Prostate gland (tissue), 2 donors: ENCODE results near the gene UBE2D2.

Experiments
- CTCF ChIP-seq, 4 experiments: fragments of 200-600 bp in 2 of 4; fragments of 450-650 bp in 2 of 4; sonication (generic) in 2 of 4; IDR thresholded peaks; 1 replicate in 3 of 4; 2 replicates in 1 of 4; pipeline ENCODE4 v1.5.1; 2016 to 2019; ENCODE audit warnings: antibody characterized with exemption in 4 of 4, mild to moderate bottlenecking in 2 of 4, moderate library complexity in 2 of 4
- POLR2A ChIP-seq: fragments of 450-650 bp; IDR thresholded peaks from one replicate; pipeline ENCODE4 v1.6.1; 2016; ENCODE audit warnings: antibody characterized with exemption, mild to moderate bottlenecking

DNA sequence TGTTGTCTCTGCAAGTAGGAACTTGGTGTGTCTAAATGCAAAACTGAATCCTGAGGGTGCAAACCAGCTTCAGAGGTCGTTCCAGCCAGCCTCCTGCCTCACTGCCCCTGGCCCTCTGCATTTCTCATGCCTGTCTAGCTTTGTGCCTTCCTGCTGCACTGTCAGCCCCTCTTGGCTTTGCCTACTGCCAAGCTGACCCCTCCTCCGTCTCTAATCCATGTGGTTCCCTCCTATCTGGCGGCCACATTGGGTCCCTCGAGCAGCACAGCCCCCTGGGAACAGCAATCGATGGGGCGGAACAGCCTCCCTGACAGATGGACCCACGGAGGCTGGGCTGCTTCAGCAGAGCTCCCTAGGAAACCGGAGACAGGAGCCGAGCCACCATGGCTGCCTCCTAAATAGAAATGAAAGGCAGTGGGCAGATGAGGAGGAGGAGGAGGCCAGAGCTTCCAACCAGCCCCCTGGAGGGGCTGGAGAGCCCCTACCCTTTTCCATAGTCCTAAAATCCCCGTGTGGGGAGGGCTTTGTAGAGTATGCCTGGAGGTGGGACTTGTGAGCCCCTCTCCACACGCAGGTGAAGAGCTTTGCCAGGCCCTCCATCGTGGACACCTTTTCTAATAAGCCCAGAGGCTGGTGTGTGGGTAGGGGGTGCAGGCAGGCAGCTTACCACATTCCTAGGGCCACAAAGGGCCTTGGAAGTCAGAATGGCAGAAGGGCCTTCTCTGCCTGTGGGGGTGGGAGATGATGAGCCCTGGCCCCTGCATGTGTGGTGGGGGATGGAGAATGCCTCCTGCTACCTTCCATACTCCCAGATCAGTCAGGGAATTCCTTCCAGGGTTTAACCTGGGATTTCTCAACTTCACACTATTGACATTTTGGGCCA is 77.8 kb downstream of the UBE2D2 start:
- TF ChIP-seq CTCF (IDR thresholded peaks at IDR 0.05) (no peak), POLR2A (no peak)
